B cell (primary cell): Measurements from ENCODE around the gene CHRNA4. TPM values are rescaled to one million over a fixed set of nuclear protein-coding genes. Genes with fewer than 3 reads are reported as not detected.

Experiments
- ATAC-seq: fragments of 200-7000 bp; cut with Tn5 transposase; one replicate; pipeline ENCODE4 v1.10.0; 2021; ENCODE audit warnings: low read depth, mild to moderate bottlenecking, moderate number of reproducible peaks, moderate library complexity
- CTCF ChIA-PET: fragments of 350-600 bp; sonication (Branson Sonifier 250); formaldehyde crosslinking; loops from one replicate; lab custom pipeline; 2021; ENCODE audit warnings: antibody characterized with exemption, inconsistent platforms; lab: Charles Lee
- POLR2A ChIA-PET: fragments of 350-600 bp; sonication (Branson Sonifier 250); formaldehyde crosslinking; loops from one replicate; lab custom pipeline; 2021; ENCODE audit warnings: antibody characterized with exemption; lab: Charles Lee
- DNase-seq: peaks from one replicate; pipeline ENCODE4 v3.0.0; 2013
- H2AFZ ChIP-seq: 2 replicates; pipeline ENCODE4 v1.6.1; 2012; ENCODE audit warnings: mild to moderate bottlenecking, low read depth, low read length; ENCODE audit not compliant: insufficient read depth, poor library complexity, severe bottlenecking
- H3K27ac ChIP-seq, 2 donors: 1 replicate in 1 of 2; 2 replicates in 1 of 2; pipeline ENCODE4 v1.5.1; 2012 to 2013; ENCODE audit warnings: low read length in 2 of 2, mild to moderate bottlenecking in 2 of 2, moderate library complexity in 1 of 2
- H3K27me3 ChIP-seq, 4 experiments: fragments of 200-600 bp in 1 of 4; sonication (generic) in 1 of 4; replicated peaks in 1 of 4; 1 replicate in 2 of 4; 2 replicates in 2 of 4; pipeline versions ENCODE4 v1.6.1 to v1.7.0; 2013 to 2016; ENCODE audit warnings: low read length in 3 of 4, mild to moderate bottlenecking in 2 of 4, mixed read lengths in 1 of 4, moderate library complexity in 1 of 4; ENCODE audit not compliant: insufficient read depth in 4 of 4, control insufficient read depth in 3 of 4; ENCODE audit errors: control extremely low read depth in 1 of 4
- H3K36me3 ChIP-seq, 2 experiments: replicated peaks in 1 of 2; 1 replicate in 1 of 2; 2 replicates in 1 of 2; pipeline versions ENCODE4 v1.6.1 to v1.7.1; 2013; ENCODE audit warnings: low read length in 1 of 2; ENCODE audit not compliant: insufficient read depth in 2 of 2, control insufficient read depth in 1 of 2; ENCODE audit errors: control extremely low read depth in 1 of 2, extremely low read depth in 1 of 2
- H3K4me1 ChIP-seq, 2 donors: fragments of 200-600 bp in 1 of 2; sonication (generic) in 1 of 2; 1 replicate in 1 of 2; 2 replicates in 1 of 2; pipeline versions ENCODE4 v1.5.1 to v1.6.1; 2013 to 2017; ENCODE audit warnings: low read length in 2 of 2; ENCODE audit not compliant: control insufficient read depth in 2 of 2, insufficient read depth in 2 of 2
- H3K4me2 ChIP-seq: replicated peaks from 2 replicates; pipeline ENCODE3; 2012; ENCODE audit warnings: mild to moderate bottlenecking, low read depth, low read length; ENCODE audit not compliant: poor library complexity, severe bottlenecking
- H3K4me3 ChIP-seq, 5 experiments: fragments of 200-600 bp in 1 of 5; sonication (generic) in 1 of 5; 1 replicate in 3 of 5; 2 replicates in 2 of 5; pipeline versions ENCODE4 v1.5.1 to v1.7.0; 2011 to 2016; ENCODE audit warnings: low read length in 4 of 5, mild to moderate bottlenecking in 4 of 5, low read depth in 2 of 5, control low read depth in 1 of 5, moderate library complexity in 1 of 5; ENCODE audit not compliant: insufficient read depth in 1 of 5; ENCODE audit errors: control extremely low read depth in 1 of 5, extremely low read depth in 1 of 5
- H3K79me2 ChIP-seq: fragments of 200-600 bp; sonication (generic); one replicate; pipeline ENCODE4 v1.6.0; 2016; ENCODE audit warnings: low read length; ENCODE audit not compliant: control insufficient read depth, insufficient read depth
- H3K9ac ChIP-seq: fragments of 200-600 bp; sonication (generic); 2 replicates; pipeline ENCODE4 v1.6.1; 2017; ENCODE audit warnings: mild to moderate bottlenecking, low read length, moderate library complexity
- H3K9me3 ChIP-seq, 3 donors: one replicate each; pipeline versions ENCODE4 v1.6.1 to v1.7.1; 2013; ENCODE audit warnings: low read length in 2 of 3; ENCODE audit not compliant: control insufficient read depth in 2 of 3, insufficient read depth in 1 of 3; ENCODE audit errors: control extremely low read depth in 1 of 3
- H4K20me1 ChIP-seq: 2 replicates; pipeline ENCODE4 v1.6.0; 2012; ENCODE audit warnings: mild to moderate bottlenecking, low read length; ENCODE audit not compliant: insufficient read depth, control insufficient read depth, poor library complexity, severe bottlenecking
- H3K27ac Mint-ChIP-seq: one replicate; pipeline ENCODE4 v1.8.0; 2021; ENCODE audit warnings: mixed read lengths
- H3K27me3 Mint-ChIP-seq: one replicate; pipeline ENCODE4 v1.8.0; 2021; ENCODE audit warnings: mixed read lengths
- H3K4me1 Mint-ChIP-seq: one replicate; pipeline ENCODE4 v1.8.0; 2021; ENCODE audit warnings: mixed read lengths
- H3K4me3 Mint-ChIP-seq: one replicate; pipeline ENCODE4 v1.8.0; 2021; ENCODE audit warnings: mixed read lengths
- H3K9me3 Mint-ChIP-seq: one replicate; pipeline ENCODE4 v1.8.0; 2022; ENCODE audit warnings: mixed read lengths; ENCODE audit not compliant: insufficient read depth
- EZH2 ChIP-seq: IDR thresholded peaks from 2 replicates; pipeline ENCODE4 v1.6.1; 2012; ENCODE audit warnings: borderline replicate concordance, low read depth, mild to moderate bottlenecking, moderate library complexity, low read length; ENCODE audit not compliant: insufficient read depth, poor library complexity, severe bottlenecking
- WGBS: methylation state at CpG from one replicate; pipeline ENCODE4 v1.1.5; 2013; ENCODE audit warnings: missing lambda C conversion rate; ENCODE audit not compliant: insufficient coverage; 5-methylcytosine and 5-hydroxymethylcytosine counted together
- intact Hi-C: fragments of 100-400 bp; cut with micrococcal nuclease; formaldehyde crosslinking; loops from one replicate; pipeline ENCODE4 v1.10.0; 2022
- polyA plus RNA-seq: library from polyadenylated mRNA; depleted of rRNA; stranded (reverse); fragments of >200 nt; gene quantifications from 2 replicates; pipeline ENCODE4 v1.2.3, GENCODE V29; 2012
- total RNA-seq, 2 donors: library from RNA; stranded (reverse); fragments of 120-200 nt in 1 of 2; gene quantifications; 1 replicate in 1 of 2; 2 replicates in 1 of 2; pipeline versions ENCODE4 v1.2.3 to v1.2.4, GENCODE V29; 2013 to 2022
- TF ChIP-seq, protein P1 (sequence below): fragments of 200-600 bp; IDR thresholded peaks from one replicate; pipeline ENCODE4 v1.8.0; 2022; ENCODE audit warnings: antibody characterized with exemption, mild to moderate bottlenecking

Gene CHRNA4
- total and polyA plus RNA-seq, 2 donors (not counting 1 experiment from before 2014, with no cell fraction given), result not detected

DNA sequence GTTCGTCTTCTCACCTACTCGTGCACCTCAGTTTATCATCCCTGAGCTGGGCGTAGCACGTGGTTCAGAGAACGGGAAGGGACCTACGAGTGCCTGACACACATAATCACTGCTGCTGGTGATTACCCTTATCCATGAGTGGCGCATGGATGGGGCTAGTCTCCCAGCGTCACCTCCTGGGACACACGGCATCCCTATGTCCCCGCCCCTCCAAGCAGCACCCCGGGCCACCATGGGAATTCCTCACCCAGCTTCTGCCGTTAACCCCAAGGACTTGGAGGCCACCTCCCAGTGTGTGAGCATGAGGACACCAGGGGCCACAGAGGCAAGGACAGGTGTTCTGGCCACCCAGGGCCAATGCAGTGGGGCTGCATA is 9.8 kb downstream of the CHRNA4 start:
- Histone ChIP-seq H3K9me3 (peaks cover 0 to 18% (median 0%) of the 10 kb centered on the region in 3 donors), H3K27ac (no peak overlapping the region), H3K4me3 (no peak overlapping the region), H3K36me3 (no peaks in the 10 kb centered on the region), H2AFZ (no peak overlapping the region), H3K27me3 (peaks cover 0 to 5% (median 2%) of the 10 kb centered on the region in 4 experiments), H3K4me2 (no peak overlapping the region), H3K9ac (no peak overlapping the region), H3K79me2 (no peaks in the 10 kb centered on the region), H3K4me1 (no peaks in the 10 kb centered on the region), H4K20me1 (no peaks in the 10 kb centered on the region)
- no peaks in the 10 kb centered on the region for H3K27me3 Mint-ChIP-seq
- H3K4me1 Mint-ChIP-seq, result no peaks in the 10 kb centered on the region
- intact Hi-C loops, result no loop called here
- DNase-seq, result no peak
- no peak overlapping the region for H3K27ac Mint-ChIP-seq
- no peak for ATAC-seq
- ChIA-PET POLR2A (no interaction called here), CTCF (no interaction called here)
- 92% methylated on average over 12 of the region's 12 CpGs for WGBS
- no peak overlapping the region for H3K4me3 Mint-ChIP-seq
- H3K9me3 Mint-ChIP-seq, result peaks cover 5% of the 10 kb centered on the region
- TF ChIP-seq, protein P1, sequence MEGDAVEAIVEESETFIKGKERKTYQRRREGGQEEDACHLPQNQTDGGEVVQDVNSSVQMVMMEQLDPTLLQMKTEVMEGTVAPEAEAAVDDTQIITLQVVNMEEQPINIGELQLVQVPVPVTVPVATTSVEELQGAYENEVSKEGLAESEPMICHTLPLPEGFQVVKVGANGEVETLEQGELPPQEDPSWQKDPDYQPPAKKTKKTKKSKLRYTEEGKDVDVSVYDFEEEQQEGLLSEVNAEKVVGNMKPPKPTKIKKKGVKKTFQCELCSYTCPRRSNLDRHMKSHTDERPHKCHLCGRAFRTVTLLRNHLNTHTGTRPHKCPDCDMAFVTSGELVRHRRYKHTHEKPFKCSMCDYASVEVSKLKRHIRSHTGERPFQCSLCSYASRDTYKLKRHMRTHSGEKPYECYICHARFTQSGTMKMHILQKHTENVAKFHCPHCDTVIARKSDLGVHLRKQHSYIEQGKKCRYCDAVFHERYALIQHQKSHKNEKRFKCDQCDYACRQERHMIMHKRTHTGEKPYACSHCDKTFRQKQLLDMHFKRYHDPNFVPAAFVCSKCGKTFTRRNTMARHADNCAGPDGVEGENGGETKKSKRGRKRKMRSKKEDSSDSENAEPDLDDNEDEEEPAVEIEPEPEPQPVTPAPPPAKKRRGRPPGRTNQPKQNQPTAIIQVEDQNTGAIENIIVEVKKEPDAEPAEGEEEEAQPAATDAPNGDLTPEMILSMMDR, result no peak
- TF ChIP-seq EZH2, result no peak

DNA sequence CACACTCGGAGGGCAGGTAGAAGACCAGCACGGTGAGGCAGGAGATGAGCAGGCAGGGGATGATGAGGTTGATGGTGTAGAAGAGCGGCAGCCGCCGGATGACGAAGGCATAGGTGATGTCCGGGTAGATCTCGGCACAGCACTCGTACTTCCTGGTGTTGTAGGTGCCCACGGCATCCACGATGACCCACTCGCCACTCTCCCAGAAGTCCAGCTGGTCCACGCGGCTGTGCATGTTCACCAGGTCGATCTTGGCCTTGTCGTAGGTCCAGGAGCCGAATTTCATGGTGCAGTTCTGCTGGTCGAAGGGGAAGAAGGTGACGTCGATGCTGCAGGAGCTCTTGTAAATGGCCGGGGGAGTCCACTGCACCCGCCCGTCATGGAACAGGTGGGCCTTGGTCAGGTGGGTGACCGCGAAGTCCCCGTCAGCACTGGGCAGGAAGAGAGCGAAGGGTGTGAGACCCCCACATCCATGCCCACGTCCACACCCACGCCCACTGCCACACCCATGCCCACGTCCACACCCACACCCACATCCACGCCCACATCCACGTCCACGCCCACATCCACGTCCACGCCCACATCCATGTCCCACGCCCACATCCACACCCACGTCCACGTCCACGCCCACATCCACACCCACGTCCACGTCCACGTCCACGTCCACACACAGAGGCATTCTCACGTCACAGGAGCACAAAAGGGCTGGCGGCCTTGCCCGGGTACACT is 10.4 kb downstream of the CHRNA4 start:
- H3K27me3 Mint-ChIP-seq, result no peaks in the 10 kb centered on the region
- no peaks in the 10 kb centered on the region for H3K36me3 ChIP-seq
- no peaks in the 10 kb centered on the region for H3K79me2 ChIP-seq
- CTCF ChIA-PET, result no interaction called here
- no peak for ATAC-seq
- WGBS, result 88% methylated on average over 31 of the region's 46 CpGs
- POLR2A ChIA-PET, result no interaction called here
- no peak overlapping the region for H2AFZ ChIP-seq
- intact Hi-C loops, result no loop called here
- no peaks in the 10 kb centered on the region for H3K4me1 ChIP-seq
- no peak overlapping the region for H3K9ac ChIP-seq
- H3K4me2 ChIP-seq, result no peak overlapping the region
- H3K9me3 ChIP-seq, result peaks cover 0 to 18% (median 0%) of the 10 kb centered on the region in 3 donors
- H3K4me3 Mint-ChIP-seq, result no peak overlapping the region
- no peak overlapping the region for H3K4me3 ChIP-seq
- no peaks in the 10 kb centered on the region for H3K4me1 Mint-ChIP-seq
- peaks cover 0 to 5% (median 2%) of the 10 kb centered on the region in 4 experiments for H3K27me3 ChIP-seq
- peaks cover 5% of the 10 kb centered on the region for H3K9me3 Mint-ChIP-seq
- H3K27ac Mint-ChIP-seq, result no peak overlapping the region
- H3K27ac ChIP-seq, result no peak overlapping the region
- no peaks in the 10 kb centered on the region for H4K20me1 ChIP-seq
- DNase-seq, result no peak
- TF ChIP-seq, protein P1, result no peak
- no peak for TF ChIP-seq EZH2
